HUES6 (cell line): Measurements from ENCODE around the gene TTC9C.

Experiments
- H3K27ac ChIP-seq: 2 replicates; pipeline ENCODE4 v1.7.0; 2013; ENCODE audit warnings: low read depth, mild to moderate bottlenecking, low read length, inconsistent platforms
- H3K27me3 ChIP-seq: 2 replicates; pipeline ENCODE4 v1.6.1; 2013; ENCODE audit warnings: low read length; ENCODE audit not compliant: control insufficient read depth, insufficient read depth
- H3K36me3 ChIP-seq: 2 replicates; pipeline ENCODE4 v1.6.1; 2013; ENCODE audit warnings: low read length; ENCODE audit not compliant: control insufficient read depth, insufficient read depth
- H3K4me1 ChIP-seq: 2 replicates; pipeline ENCODE4 v1.6.1; 2013; ENCODE audit warnings: low read length; ENCODE audit not compliant: control insufficient read depth, insufficient read depth
- H3K4me3 ChIP-seq: 2 replicates; pipeline ENCODE4 v1.5.1; 2013; ENCODE audit warnings: low read depth, low read length
- H3K9ac ChIP-seq: one replicate; pipeline ENCODE4 v1.6.1; 2013; ENCODE audit warnings: mild to moderate bottlenecking, low read length
- H3K9me3 ChIP-seq: 2 replicates; pipeline ENCODE4 v1.6.1; 2013; ENCODE audit warnings: low read depth, low read length; ENCODE audit not compliant: control insufficient read depth, insufficient read depth

TTC9C gene

GRCh38 chr11:62777389-62777788 lies 49.1 kb downstream of the TTC9C start:
- Histone ChIP-seq H3K9me3 (no peaks in the 10 kb centered on the region), H3K27ac (no peak overlapping the region), H3K36me3 (peaks cover 54% of the 10 kb centered on the region), H3K4me1 (no peaks in the 10 kb centered on the region), H3K27me3 (no peaks in the 10 kb centered on the region), H3K9ac (no peak overlapping the region), H3K4me3 (no peak overlapping the region)

- Histone ChIP-seq H3K36me3 (peaks cover 60% of the 10 kb centered on the region), H3K9me3 (no peaks in the 10 kb centered on the region), H3K4me1 (no peaks in the 10 kb centered on the region), H3K4me3 (no peak overlapping the region), H3K27ac (no peak overlapping the region), H3K9ac (no peak overlapping the region), H3K27me3 (no peaks in the 10 kb centered on the region)
Observed at GRCh38 chr11:62778441-62778840, 50.2 kb downstream of the TTC9C start.

- peaks cover 42% of the 10 kb centered on the region for H3K36me3 ChIP-seq
- no peak overlapping the region for H3K27ac ChIP-seq
- H3K4me1 ChIP-seq, result peaks cover 3% of the 10 kb centered on the region
- no peaks in the 10 kb centered on the region for H3K9me3 ChIP-seq
- no peak overlapping the region for H3K4me3 ChIP-seq
- no peak overlapping the region for H3K9ac ChIP-seq
- H3K27me3 ChIP-seq, result no peaks in the 10 kb centered on the region
Observed at GRCh38 chr11:62782753-62783152, 54.5 kb downstream of the TTC9C start.

- Histone ChIP-seq H3K36me3 (peaks cover 46% of the 10 kb centered on the region), H3K4me3 (peak overlapping the region; percentile 96), H3K27ac (peak overlapping the region; percentile 86), H3K27me3 (no peaks in the 10 kb centered on the region), H3K9ac (peak overlapping the region; percentile 97), H3K4me1 (peaks cover 9% of the 10 kb centered on the region), H3K9me3 (no peaks in the 10 kb centered on the region)
Observed at GRCh38 chr11:62786318-62787004, 58.2 kb downstream of the TTC9C start.

- peaks cover 42% of the 10 kb centered on the region for H3K36me3 ChIP-seq
- no peaks in the 10 kb centered on the region for H3K9me3 ChIP-seq
- H3K4me3 ChIP-seq, result peak within 1 kb of the TSS; percentile 96
- no peaks in the 10 kb centered on the region for H3K27me3 ChIP-seq
- peak within 1 kb of the TSS; percentile 97 for H3K9ac ChIP-seq
- peaks cover 12% of the 10 kb centered on the region for H3K4me1 ChIP-seq
- H3K27ac ChIP-seq, result peak within 1 kb of the TSS; percentile 86
Observed at GRCh38 chr11:62787005-62787759, 58.9 kb downstream of the TTC9C start, which contains the start of gene TMEM179B. TMEM179B (plus strand) TSS chr11:62787402; CDS start chr11:62787432, 30 bp downstream.
